ENCODE measurements around the gene DUS1L.
A peak's percentile ranks its signal among the peaks of the same experiment; 100 is the strongest.

Gene DUS1L

GRCh38 chr17:82108038-82108437 lies 42.4 kb upstream of the DUS1L start:
- Histone ChIP-seq H3K9me2 (replicated peaks; ENCODE audit: insufficient read depth, low read length) (no peaks in the 10 kb centered on the region), H3K9ac (ENCODE audit: low read length) (no peak overlapping the region), H3K36me3 (replicated peaks; ENCODE audit: insufficient read depth, low read length) (no peaks in the 10 kb centered on the region), H2AFZ (ENCODE audit: low read length) (no peak overlapping the region), H3K4me2 (ENCODE audit: low read depth, low read length) (no peak overlapping the region), H4K20me1 (ENCODE audit: insufficient read depth, low read length) (no peaks in the 10 kb centered on the region), H3K27ac (ENCODE audit: low read length) (no peak overlapping the region), H3F3A (ENCODE audit: insufficient read depth, low read length) (peaks cover 6% of the 10 kb centered on the region; the same call in 1 of the 2 replicates), H3K4me3 (ENCODE audit: low read length) (no peak overlapping the region), H3K4me1 (ENCODE audit: low read length) (peaks cover 12% of the 10 kb centered on the region), H3K79me2 (ENCODE audit: low read length) (peaks cover 15% of the 10 kb centered on the region), H3K27me3 (replicated peaks; ENCODE audit: insufficient read depth, low read length) (no peaks in the 10 kb centered on the region), H3K9me3 (replicated peaks; ENCODE audit: insufficient read depth, low read length) (no peaks in the 10 kb centered on the region)
- DNase-seq = no peak
- TF ChIP-seq EZH2 (optimal IDR thresholded peaks at IDR 0.05; ENCODE audit: low read depth, low read length) = no peak
- no peak for TF ChIP-seq EZH2phosphoT487 (IDR thresholded peaks at IDR 0.05; ENCODE audit: low read length)
- TF ChIP-seq CTCF (IDR thresholded peaks at IDR 0.05; ENCODE audit: low read length) = no peak

- Histone ChIP-seq H3F3A (ENCODE audit: insufficient read depth, low read length) (peaks cover 6% of the 10 kb centered on the region; the same call in 1 of the 2 replicates), H3K27me3 (replicated peaks; ENCODE audit: insufficient read depth, low read length) (no peaks in the 10 kb centered on the region), H4K20me1 (ENCODE audit: insufficient read depth, low read length) (no peaks in the 10 kb centered on the region), H3K4me1 (ENCODE audit: low read length) (peaks cover 12% of the 10 kb centered on the region), H3K4me2 (ENCODE audit: low read depth, low read length) (no peak overlapping the region), H3K9me2 (replicated peaks; ENCODE audit: insufficient read depth, low read length) (no peaks in the 10 kb centered on the region), H3K9me3 (replicated peaks; ENCODE audit: insufficient read depth, low read length) (no peaks in the 10 kb centered on the region), H3K27ac (ENCODE audit: low read length) (no peak overlapping the region), H3K36me3 (replicated peaks; ENCODE audit: insufficient read depth, low read length) (no peaks in the 10 kb centered on the region), H2AFZ (ENCODE audit: low read length) (no peak overlapping the region), H3K4me3 (ENCODE audit: low read length) (no peak overlapping the region), H3K79me2 (ENCODE audit: low read length) (peaks cover 15% of the 10 kb centered on the region), H3K9ac (ENCODE audit: low read length) (no peak overlapping the region)
- peak; percentile 23 for TF ChIP-seq CTCF (IDR thresholded peaks at IDR 0.05; ENCODE audit: low read length)
- no peak for TF ChIP-seq EZH2 (optimal IDR thresholded peaks at IDR 0.05; ENCODE audit: low read depth, low read length)
- no peak for TF ChIP-seq EZH2phosphoT487 (IDR thresholded peaks at IDR 0.05; ENCODE audit: low read length)
- no peak for DNase-seq
Measured at GRCh38 chr17:82107341-82107860, 41.8 kb upstream of the DUS1L start.

GRCh38 chr17:82106688-82107305 lies 41.2 kb upstream of the DUS1L start:
- peaks cover 15% of the 10 kb centered on the region for H3K79me2 ChIP-seq (ENCODE audit: low read length)
- H3F3A ChIP-seq (ENCODE audit: insufficient read depth, low read length) = peaks cover 6% of the 10 kb centered on the region; the same call in 1 of the 2 replicates
- H3K27ac ChIP-seq (ENCODE audit: low read length) = peak overlapping the region; percentile 63; the same call in 1 of the 2 replicates
- no peaks in the 10 kb centered on the region for H3K9me3 ChIP-seq (replicated peaks; ENCODE audit: insufficient read depth, low read length)
- TF ChIP-seq EZH2phosphoT487 (IDR thresholded peaks at IDR 0.05; ENCODE audit: low read length) (no peak), CTCF (IDR thresholded peaks at IDR 0.05; ENCODE audit: low read length) (no peak), EZH2 (optimal IDR thresholded peaks at IDR 0.05; ENCODE audit: low read depth, low read length) (no peak)
- no peak for DNase-seq
- peak overlapping the region; percentile 75 for H2AFZ ChIP-seq (ENCODE audit: low read length)
- H3K9ac ChIP-seq (ENCODE audit: low read length) = peak overlapping the region; percentile 76
- no peaks in the 10 kb centered on the region for H3K36me3 ChIP-seq (replicated peaks; ENCODE audit: insufficient read depth, low read length)
- H3K4me2 ChIP-seq (ENCODE audit: low read depth, low read length) = peak overlapping the region; percentile 71
- peaks cover 12% of the 10 kb centered on the region for H3K4me1 ChIP-seq (ENCODE audit: low read length)
- no peaks in the 10 kb centered on the region for H4K20me1 ChIP-seq (ENCODE audit: insufficient read depth, low read length)
- no peaks in the 10 kb centered on the region for H3K27me3 ChIP-seq (replicated peaks; ENCODE audit: insufficient read depth, low read length)
- no peaks in the 10 kb centered on the region for H3K9me2 ChIP-seq (replicated peaks; ENCODE audit: insufficient read depth, low read length)
- peak overlapping the region; percentile 69 for H3K4me3 ChIP-seq (ENCODE audit: low read length)
